Pancreas (tissue), 10 donors: ENCODE results near the gene ZSWIM5. TPM values are rescaled to one million over a fixed set of nuclear protein-coding genes. Genes with fewer than 3 reads are reported as not detected.

Source experiments
- ATAC-seq, 4 donors: fragments of 200-7000 bp; cut with Tn5 transposase; one replicate each; pipeline versions ENCODE4 v1.8.0 to v1.9.1; 2020; ENCODE audit warnings: mild to moderate bottlenecking in 4 of 4, moderate library complexity in 4 of 4
- DNase-seq, 6 donors: peaks; one replicate each; pipeline ENCODE4 v3.0.0-alpha.2; 2020
- FAIRE-seq: peaks from 2 replicates; lab custom pipeline; 2012; peaks lifted over from hg19 to GRCh38; lab: Jason Lieb, UNC
- H3K27ac ChIP-seq, 4 donors: fragments of 200-600 bp; sonication (generic); 1 replicate in 3 of 4; 2 replicates in 1 of 4; pipeline versions ENCODE4 v1.5.0 to v1.8.0; 2020
- H3K27me3 ChIP-seq, 4 donors: fragments of 200-600 bp; one replicate each; pipeline ENCODE4 v1.8.0; 2021
- H3K36me3 ChIP-seq, 3 donors: fragments of 200-600 bp; sonication (generic) in 1 of 3; one replicate each; pipeline versions ENCODE4 v1.5.0 to v1.8.0; 2020 to 2021
- H3K4me1 ChIP-seq, 3 donors: fragments of 200-600 bp; one replicate each; pipeline ENCODE4 v1.8.0; 2021
- H3K4me3 ChIP-seq, 4 donors: fragments of 200-600 bp; sonication (generic) in 2 of 4; one replicate each; pipeline versions ENCODE4 v1.5.0 to v1.8.0; 2020 to 2021
- H3K9me3 ChIP-seq, 4 donors: fragments of 200-600 bp; one replicate each; pipeline ENCODE4 v1.8.0; 2021
- CTCF ChIP-seq, 4 donors: fragments of 200-600 bp; sonication (generic) in 3 of 4; IDR thresholded peaks; one replicate each; pipeline versions ENCODE4 v1.5.0 to v1.8.0; 2021; ENCODE audit warnings: antibody characterized with exemption in 4 of 4
- WGBS, 2 donors: extraction: QIAGEN DNeasy Blood & Tissue Kit; methylation state at CpG; one replicate each; pipeline ENCODE4 v1.1.7; 2013; 5-methylcytosine and 5-hydroxymethylcytosine counted together
- intact Hi-C, 3 donors: fragments of 100-400 bp; cut with DNase I; formaldehyde crosslinking; loops; one replicate each; pipeline versions ENCODE4 v1.11.1 to v1.14.2; 2022
- polyA plus RNA-seq, 2 donors: library from polyadenylated mRNA; stranded (reverse); fragments of 200-250 nt; gene quantifications; one replicate each; pipeline ENCODE4 v1.2.3, GENCODE V29; 2013
- total RNA-seq, 6 donors: library from RNA; stranded (reverse); fragmentation: NEBNext Ultra II Directional in 4 of 6; extraction: Animal tissue kit (Norgen Biotek cat#: 25700) in 4 of 6; gene quantifications; one replicate each; pipeline versions ENCODE4 v1.2.1 to v1.2.4, GENCODE V29; 2021 to 2023
- donor health status: healthy with polysubstance abuse.
- donor health status: DM: no; HTN: no; CAD: no; lungs with moderate emphysema.
- donor health status: DM: no; HTN: no; CAD: no.
- donor health status: control.
- donor health status: control.
- donor health status: Bipolar disorder and iron deficiency.
- donor health status: DM: yes; HTN: yes; CAD: no.
- donor health status: DM: no; HTN: no; CAD: no.
- donor health status: DM: no; HTN: no; CAD: no.
- donor health status: DM: yes; HTN: yes; CAD: no.

The ZSWIM5 gene
- total and polyA plus RNA-seq, 8 donors: 0.76 to 2.7 (median 2.4) TPM

DNA sequence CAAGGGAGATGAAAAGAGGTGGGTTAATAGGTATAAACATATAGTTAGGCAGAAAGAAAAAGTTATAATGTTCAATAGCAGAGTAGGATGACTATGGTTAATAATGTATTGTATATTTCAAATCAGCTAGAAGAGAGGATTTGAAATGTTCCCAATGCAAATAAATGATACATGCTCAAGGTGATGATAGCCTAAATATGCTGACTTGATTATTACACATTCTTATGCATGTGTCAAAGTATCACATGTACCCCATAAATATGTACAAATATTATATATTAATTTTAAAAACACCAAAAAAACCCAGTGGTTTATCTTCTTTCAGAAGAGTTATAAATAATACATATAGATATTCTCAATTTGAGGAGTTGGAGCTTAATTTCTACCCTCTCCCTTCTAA lies 38.3 kb upstream of the ZSWIM5 start:
- intact Hi-C loops: no loop called here
- H3K4me3 ChIP-seq: no peak overlapping the region
- no peak for TF ChIP-seq CTCF (IDR thresholded peaks at IDR 0.05)
- H3K9me3 ChIP-seq: no peaks in the 10 kb centered on the region
- FAIRE-seq (no peak), DNase-seq (no peak), ATAC-seq (no peak)
- H3K27ac ChIP-seq: no peak overlapping the region
- H3K36me3 ChIP-seq: no peaks in the 10 kb centered on the region
- H3K27me3 ChIP-seq: no peaks in the 10 kb centered on the region
- H3K4me1 ChIP-seq: no peaks in the 10 kb centered on the region

DNA sequence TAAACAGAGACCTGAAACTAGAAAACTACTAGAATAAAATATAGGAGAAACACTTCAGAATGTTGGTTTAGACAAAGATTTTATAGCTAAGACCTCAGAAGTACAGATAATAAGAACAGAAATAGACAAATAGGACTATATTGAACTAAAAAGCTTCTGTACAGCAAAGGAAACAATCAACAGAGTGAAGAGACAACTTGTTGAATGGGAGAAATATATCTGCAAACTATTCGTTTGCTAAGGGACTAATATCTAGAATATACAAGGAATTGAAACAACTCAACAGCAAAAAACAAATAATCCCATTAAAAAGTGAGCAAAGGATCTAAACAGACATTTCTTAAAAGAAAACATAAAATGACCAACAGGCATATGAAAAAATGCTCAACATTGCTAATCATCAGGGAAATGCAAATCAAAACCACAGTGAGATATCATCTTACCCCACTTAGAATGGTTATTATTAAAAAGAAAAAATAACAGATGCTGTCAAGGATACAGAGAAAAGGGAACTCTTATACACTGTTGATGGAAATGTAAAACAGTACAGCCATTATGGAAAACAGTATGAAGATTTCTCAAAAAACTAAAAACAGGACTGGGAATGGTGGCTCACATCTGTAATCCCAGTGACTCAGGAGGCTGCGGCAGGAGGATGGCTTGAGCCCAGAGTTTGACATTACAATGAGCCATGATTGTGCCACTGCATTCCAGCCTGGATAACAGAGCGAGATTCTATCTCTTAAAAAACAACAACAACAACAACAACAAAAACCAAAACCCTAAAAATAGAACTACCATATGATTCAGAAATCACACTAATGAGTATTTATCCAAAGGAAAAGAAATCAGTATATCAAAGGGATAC lies 37.3 kb upstream of the ZSWIM5 start:
- no peak for TF ChIP-seq CTCF (IDR thresholded peaks at IDR 0.05)
- H3K4me3 ChIP-seq: no peak overlapping the region
- H3K36me3 ChIP-seq: no peaks in the 10 kb centered on the region
- H3K27me3 ChIP-seq: no peaks in the 10 kb centered on the region
- DNase-seq: no peak
- ATAC-seq: no peak
- no peak for FAIRE-seq
- intact Hi-C loops: no loop called here
- WGBS, 2 donors: 74 to 87% methylated on average over 3 of the region's 3 CpGs
- no peak overlapping the region for H3K27ac ChIP-seq
- no peaks in the 10 kb centered on the region for H3K4me1 ChIP-seq
- H3K9me3 ChIP-seq: no peaks in the 10 kb centered on the region

- H3K4me1 ChIP-seq: no peaks in the 10 kb centered on the region
- ATAC-seq: no peak
Measured at GRCh38 chr1:45238846-45239245, 32.4 kb upstream of the ZSWIM5 start.

GRCh38 chr1:45236136-45236535 lies 29.7 kb upstream of the ZSWIM5 start:
- 89 to 94% methylated on average over 1 of the region's 1 CpG for WGBS, 2 donors
- DNase-seq (no peak), FAIRE-seq (no peak), ATAC-seq (no peak)
- no peak for TF ChIP-seq CTCF (IDR thresholded peaks at IDR 0.05)
- Histone ChIP-seq H3K4me1 (no peaks in the 10 kb centered on the region), H3K27me3 (no peaks in the 10 kb centered on the region), H3K36me3 (no peaks in the 10 kb centered on the region), H3K9me3 (no peaks in the 10 kb centered on the region), H3K4me3 (no peak overlapping the region), H3K27ac (no peak overlapping the region)
- intact Hi-C loops: no loop called here

More at GRCh38 chr1:45238846-45239245, 32.4 kb upstream of the ZSWIM5 start:
- DNase-seq (no peak), FAIRE-seq (no peak)
- intact Hi-C loops: no loop called here
- no peaks in the 10 kb centered on the region for H3K36me3 ChIP-seq
- H3K4me3 ChIP-seq: no peak overlapping the region
- no peak overlapping the region for H3K27ac ChIP-seq
- no peaks in the 10 kb centered on the region for H3K27me3 ChIP-seq
- TF ChIP-seq CTCF (IDR thresholded peaks at IDR 0.05): no peak
- H3K9me3 ChIP-seq: no peaks in the 10 kb centered on the region
- 44 to 69% methylated on average over 2 of the region's 2 CpGs for WGBS, 2 donors

DNA sequence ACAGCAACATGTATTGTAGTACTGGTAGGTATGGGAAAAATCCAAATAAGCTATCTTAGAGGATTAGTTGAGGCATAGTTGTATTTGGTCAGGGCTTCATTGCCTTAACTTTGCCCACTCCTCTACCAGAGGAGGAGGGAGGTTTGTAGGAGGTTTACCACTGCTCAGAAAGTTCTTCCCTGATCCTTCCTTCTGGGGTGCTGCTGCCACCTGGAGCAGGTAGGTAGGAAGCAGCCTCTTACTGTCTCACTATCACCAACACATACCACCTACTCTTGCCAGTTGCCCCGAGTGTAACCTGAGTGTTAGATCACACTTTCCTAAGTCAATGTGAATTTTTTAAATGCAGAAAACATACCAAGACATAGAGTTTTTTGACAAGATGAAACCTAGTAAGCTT lies 24.1 kb upstream of the ZSWIM5 start:
- FAIRE-seq: no peak
- Histone ChIP-seq H3K9me3 (no peaks in the 10 kb centered on the region), H3K27ac (no peak overlapping the region), H3K4me3 (no peak overlapping the region), H3K27me3 (peaks cover 0 to 7% (median 0%) of the 10 kb centered on the region in 4 donors), H3K36me3 (no peaks in the 10 kb centered on the region), H3K4me1 (no peaks in the 10 kb centered on the region)
- DNase-seq: peak in 2 of 6 donors; percentile 4 to 22
- TF ChIP-seq CTCF (IDR thresholded peaks at IDR 0.05): peak in 2 of 4 donors; percentile 10 to 14
- ATAC-seq: peak; percentile 61 to 87 (median 80)
- 21 to 33% methylated on average over 1 of the region's 1 CpG for WGBS, 2 donors
- intact Hi-C loops: no loop called here
